GF-D8 (cell line): Measurements from ENCODE around the gene ZNF483.
"Not testable (repeated sequence)": the region's sequence is repeated elsewhere in the genome, so short reads cannot be mapped to it uniquely, and the experiment has no call there.

ENCODE experiments used
- DNase-seq: peaks from one replicate; lab custom pipeline; 2025; lab: John Stamatoyannopoulos, UW

ZNF483 gene

DNA sequence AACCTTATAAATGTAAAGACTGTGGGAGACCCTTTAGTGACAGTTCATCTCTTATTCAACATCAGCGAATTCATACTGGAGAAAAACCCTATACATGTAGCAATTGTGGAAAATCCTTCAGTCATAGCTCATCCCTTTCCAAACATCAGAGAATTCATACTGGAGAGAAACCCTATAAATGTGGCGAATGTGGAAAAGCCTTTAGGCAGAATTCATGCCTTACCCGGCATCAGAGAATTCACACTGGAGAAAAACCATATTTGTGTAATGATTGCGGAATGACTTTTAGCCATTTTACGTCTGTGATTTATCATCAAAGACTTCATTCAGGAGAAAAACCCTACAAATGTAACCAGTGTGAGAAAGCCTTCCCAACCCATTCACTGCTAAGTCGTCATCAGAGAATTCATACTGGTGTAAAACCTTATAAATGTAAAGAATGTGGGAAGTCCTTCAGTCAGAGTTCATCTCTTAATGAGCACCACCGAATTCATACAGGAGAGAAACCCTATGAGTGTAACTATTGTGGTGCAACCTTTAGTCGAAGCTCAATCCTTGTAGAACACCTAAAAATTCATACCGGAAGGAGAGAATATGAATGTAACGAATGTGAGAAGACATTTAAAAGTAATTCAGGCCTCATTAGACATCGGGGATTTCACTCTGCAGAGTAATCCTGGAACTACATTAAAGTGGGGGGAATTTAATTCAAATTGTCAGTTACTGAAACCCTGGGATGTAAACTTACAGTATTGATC, 17.7 kb downstream of the ZNF483 start:
- DNase-seq: no peak

DNA sequence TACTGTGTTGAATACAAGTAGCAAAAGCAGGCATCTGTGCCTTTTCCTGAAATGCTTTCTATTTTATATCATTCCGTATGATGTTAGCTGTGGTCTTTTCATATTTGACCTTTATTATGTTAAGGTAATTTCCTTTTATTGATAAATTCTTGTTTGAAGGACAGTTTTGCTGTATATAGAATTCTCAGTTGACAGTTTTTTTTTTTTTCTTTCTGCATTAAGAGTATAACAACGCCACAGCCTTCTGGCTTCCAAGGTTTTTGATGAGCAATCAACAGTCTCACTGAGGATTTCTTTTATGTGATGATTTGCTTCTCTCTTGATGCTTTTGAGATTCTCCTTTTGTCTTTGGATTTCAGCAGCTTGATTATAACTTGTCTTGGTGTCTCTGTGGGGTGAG, 23.6 kb downstream of the ZNF483 start:
- DNase-seq: no peak

DNA sequence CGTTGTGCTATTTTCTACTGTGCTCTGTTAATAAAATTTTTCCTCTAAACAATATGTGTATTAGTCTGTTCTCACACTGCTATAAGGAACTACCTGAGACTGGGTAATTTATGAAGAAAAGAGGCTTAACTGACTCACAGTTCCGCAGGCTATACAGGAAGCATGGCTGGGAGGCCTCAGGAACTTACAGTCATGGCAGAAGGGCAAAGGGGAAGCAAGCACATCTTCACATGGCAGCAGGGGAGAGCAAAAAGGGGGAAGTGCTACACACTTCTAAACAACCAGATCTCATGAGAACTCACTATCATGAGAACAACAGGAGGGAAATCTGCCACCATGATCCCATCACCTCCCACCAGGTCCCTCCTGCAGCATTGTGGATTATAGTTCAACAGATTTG, 30.4 kb downstream of the ZNF483 start:
- DNase-seq: not testable (repeated sequence)

DNA sequence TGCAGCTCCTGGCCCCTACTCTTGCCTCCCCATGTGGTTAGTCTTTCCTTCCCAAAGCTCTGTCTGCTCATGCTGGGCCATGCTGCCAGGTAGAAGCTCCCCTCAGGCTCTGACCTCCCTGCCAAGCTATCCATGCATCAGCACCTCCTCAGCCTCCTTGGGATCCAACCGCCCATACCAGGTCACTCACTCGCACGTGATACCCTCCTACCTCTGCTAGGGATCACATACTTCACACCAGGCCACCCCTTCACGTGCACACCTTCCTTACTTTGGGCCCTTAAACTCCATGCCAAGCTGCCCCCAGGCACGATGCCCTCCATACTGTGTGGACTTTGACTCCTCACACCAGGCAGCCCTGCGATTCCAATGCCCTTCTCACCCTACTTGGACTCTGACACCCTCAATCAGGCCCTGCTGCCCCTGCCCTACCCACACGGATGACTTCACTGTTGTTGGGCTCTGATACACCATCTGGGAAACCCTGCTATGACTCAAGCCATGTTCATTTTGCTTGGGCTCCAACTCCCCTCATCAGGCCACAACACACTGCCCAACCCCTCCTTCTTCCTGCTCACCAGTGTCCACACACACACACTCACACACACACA, 34.1 kb downstream of the ZNF483 start:
- no peak for DNase-seq

DNA sequence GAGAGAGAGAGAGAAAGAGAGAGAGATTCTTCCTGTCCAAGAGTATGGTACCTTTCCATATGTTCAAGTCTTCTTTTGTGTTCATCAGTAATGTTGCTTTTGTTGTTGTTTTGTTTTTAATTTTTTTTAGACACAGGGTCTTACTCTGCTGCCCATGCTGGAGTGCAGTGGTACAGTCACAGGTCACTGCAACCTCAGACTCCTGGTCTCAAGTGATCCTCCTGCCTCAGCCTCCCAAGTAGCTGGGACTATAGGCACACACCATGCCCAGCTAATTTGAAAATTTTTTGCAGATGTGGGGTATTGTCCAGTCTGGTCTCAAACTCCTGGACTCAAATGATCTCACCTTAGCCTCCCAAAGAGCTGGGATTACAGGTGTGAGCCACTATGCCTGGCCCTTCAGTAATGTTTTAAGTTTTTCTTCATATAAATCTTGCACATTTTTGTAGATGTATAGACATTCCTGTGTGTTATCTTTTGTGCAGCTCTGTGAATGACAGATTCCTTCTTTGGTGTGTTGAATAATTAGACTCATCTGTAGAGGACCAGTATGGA, 36.3 kb downstream of the ZNF483 start:
- DNase-seq: no peak

DNA sequence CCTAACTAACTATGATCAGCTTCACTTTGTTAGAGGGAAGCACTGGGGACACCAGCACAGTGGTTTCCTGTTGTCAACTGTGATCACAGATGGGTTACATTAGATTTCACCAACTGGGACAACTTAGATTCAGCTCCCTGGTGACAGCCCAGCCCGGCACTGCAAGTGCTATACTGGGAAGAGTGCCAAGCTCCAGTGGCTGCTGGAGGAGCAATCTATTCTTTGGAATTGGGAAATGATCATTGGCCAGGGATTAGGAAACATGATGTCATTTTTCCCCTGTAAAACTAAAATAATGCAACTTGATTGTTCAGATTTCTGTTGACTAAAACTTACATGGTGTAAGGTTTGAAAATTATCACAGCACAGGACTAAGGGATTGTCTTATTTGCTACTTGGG, 41.3 kb downstream of the ZNF483 start:
- DNase-seq: no peak

DNA sequence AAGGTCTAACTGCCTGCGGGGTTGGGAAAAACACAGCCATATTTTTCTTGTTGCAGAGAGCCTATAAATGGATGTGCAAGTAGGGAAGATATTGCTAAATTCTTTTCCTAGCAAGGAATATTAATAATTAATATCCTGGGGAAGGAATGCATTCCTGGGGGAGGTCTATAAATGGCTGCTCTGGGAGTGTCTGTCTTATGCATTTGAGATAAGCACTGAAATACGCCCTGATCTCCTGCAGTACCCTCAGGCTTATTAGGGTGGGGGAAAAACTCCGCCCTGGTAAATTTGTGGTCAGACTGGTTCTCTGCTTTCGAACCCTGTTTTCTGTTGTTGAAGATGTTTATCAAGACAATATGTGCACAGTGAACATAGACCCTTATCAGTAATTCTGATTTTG, 43.1 kb downstream of the ZNF483 start:
- not testable (repeated sequence) for DNase-seq

DNA sequence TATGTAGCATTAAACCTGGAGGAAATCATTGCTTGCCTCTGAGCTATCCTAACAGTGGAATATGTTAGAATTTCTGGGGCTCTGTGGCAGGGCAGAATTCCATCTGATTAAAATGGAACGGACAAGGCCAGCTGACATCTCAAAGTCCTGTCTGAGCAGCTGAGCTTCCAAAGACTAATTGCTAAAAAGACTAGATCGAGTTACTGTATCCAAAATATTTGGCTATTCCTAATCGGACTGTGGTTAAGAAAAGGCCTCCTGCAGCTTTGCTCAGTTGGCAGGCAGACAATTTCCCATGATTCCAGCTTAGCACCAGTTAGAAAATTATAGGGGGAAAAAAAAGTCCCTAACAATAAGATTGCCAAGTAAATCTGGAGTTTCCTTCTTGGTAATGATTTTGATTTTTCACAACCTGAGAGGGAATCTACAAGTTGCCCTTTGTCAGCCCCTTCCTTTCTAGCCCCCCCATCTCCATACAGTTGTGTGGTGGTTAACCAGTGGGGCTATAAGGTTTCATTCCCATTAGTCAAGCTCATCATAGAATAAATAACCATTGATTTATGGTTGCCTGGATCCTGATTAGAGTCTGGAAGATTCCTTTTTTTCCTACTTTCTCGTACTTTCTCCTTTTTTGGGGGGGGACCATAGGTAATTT, 48.1 kb downstream of the ZNF483 start:
- DNase-seq: no peak

DNA sequence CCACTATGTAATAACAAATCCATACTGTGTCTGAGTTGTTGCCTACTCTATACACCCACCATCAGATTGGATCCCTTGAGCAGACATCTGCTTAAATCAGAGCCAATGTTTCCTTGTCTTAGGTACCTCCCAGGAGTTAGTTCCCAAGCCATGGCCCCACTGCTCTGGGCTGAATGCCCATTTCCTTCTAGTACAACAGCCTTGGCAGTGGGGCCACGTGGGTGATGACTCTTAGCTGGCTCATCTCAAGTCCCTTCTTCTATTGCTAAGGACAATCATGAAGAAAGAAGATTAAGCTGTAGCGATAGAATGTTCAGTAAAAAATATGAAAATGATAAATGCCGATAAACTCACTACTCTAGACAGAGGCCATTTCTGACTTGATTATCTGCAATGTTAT, 57.9 kb downstream of the ZNF483 start:
- DNase-seq: no peak

DNA sequence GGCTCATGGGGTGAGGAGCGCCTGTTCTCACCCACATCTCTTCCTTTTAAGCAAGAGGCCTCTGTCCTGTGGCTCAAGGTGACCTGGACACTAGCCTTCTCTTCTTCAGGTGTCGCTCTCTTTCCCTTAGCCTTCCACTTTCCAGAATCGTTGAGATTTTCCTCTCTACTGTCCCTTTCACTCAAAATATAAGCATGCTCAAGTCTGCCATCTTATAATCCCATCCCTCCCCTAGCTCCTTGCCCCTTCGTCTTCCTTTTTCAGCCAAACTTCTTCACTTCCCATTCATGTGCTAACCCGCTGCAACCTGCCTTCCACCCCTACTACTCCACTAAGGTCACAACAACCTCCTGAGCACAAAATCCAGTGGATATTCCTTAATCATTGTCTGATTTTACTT, 61.4 kb downstream of the ZNF483 start:
- DNase-seq: no peak

DNA sequence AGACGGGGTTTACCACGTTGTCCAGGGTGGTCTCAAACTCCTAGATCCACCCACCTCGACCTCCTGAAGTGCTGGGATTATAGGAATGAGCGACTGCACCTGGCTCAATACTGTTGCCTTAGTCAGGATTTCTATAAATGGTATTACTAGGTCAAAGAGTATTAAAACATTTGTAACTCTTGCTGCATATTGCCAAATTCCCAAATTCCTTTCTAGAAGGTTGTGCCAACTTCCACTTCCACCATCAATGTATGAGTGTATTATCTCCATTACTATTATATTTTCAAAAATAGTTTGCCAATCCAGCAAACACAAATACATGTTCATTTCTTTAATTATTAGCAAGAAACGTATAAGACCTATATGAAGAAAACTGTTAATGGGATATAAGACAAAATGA, 63.9 kb downstream of the ZNF483 start:
- DNase-seq: no peak

DNA sequence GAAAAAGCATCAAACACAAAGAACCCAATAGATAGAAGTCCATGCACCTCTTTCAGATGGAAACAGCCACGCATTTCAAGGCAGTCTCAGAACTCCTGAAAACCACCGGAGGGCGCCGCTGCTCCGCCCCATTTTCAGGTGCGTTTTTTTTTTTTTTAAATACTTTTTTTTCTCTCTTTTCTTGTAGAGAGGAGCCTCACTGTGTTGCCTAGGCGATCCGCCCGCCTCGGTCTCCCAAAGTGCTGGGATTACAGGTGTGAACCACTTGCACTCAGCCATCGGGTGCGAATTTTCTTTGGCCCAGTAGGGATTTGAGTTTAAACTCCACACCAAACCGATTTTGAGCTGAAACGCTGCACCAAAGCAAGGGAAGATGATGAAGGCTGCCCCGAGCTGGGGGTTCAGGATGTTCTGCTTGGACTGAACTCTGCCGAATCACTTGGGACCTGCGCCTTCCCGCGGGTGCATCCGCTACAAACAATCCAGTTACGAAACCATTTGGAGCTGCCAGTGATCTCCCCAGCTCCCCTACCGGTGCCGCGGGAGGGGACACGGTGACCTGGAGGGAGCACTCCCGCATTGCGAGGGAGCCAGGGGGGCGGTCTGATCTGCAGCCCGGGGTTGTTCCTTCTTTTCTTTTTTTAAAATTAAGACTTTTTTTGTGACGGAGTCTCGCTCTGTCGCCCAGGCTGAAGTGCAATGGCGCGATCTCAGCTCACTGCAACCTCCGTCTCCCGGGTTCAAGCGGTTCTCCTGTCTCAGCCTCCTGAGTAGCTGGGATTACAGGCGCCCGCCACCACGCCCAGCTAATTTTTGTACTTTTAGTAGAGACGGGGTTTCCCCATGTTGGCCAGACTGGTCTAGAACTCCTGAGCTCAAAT, 73.1 kb downstream of the ZNF483 start:
- peak; percentile 40 for DNase-seq

DNA sequence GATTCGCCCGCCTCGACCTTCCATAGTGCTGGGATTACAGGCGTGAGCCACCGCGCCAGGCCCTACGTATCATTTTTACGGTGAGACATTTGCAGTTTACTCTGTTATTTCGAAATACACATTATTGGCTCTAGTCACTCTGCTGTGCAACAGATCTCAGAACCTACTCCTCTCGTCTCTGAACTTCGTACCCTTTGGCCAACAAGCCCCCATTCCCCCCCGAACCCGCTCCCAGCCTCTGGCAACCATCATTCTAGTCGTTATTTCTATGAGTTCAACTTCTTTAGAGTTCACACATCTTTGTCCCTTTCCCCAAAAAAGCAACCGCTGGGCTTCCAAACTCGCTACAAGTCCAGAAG, 73.7 kb downstream of the ZNF483 start:
- no peak for DNase-seq

DNA sequence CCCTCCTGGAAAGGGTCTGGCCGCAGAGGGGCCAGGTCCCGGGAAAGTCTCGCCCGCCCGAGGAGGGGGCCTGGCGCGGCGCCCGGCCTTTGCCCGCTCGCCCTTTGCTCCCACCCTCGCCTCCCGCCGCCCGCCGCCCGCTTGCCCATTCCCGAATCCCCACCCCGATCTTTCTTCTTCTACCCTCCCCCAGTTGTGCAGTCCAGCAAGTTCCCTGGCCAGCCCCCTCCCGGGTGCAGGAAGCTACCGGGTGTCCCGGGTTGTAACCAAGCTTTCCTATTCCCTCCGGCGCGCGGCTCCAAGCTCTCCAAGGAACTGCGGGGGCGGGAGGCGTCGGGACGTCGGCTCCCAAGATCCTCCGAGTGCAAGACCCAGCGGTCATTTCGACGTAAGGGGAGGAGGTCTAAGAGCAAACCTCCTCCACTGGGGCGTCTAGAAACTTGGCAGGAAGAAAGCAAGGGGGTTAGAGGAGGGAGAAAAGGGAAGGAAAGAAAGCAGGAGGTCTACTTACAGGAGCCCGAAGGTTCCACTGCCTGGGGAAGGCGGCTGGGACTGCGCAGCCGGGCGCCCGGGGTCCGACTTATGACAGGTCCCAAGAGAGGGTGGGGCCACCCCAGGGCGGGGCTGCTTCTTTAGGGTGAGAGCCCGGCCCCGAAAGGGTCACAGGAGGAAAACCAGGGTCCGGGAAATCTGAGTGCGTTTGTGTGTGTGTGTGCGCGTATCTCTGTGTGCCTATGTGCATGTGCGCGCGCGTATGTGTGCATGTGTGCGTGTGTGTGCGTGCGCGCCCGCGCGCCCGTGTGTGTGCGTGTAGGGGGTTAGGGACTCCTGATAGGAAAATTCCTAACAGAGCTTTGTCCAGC, 74.3 kb downstream of the ZNF483 start, which contains the start of gene PTGR1:
PTGR1 (minus strand) TSS at position 556 of the 863 bp plus-strand sequence. CDS start 2,225 bp downstream, outside the sequence.
- DNase-seq: no peak

DNA sequence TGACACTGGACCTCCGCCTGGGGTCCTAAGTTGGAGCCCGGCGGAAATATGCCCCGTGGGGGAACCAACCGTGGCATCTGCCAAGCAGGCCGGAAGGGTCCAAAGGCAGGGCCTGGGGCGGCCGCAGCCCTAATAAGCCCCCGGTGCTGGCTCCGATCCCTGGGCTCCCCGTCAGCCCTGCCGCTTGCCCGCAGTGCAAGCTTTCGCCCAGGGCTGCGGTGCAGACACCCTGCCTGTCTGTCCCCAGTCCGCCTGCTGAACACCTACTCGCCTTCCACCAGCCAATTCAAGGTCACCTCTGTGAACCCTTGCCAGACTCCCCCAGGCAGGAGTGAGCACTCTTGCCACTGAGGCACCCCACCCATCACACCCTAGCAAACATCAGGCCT, 75.0 kb downstream of the ZNF483 start:
- no peak for DNase-seq

DNA sequence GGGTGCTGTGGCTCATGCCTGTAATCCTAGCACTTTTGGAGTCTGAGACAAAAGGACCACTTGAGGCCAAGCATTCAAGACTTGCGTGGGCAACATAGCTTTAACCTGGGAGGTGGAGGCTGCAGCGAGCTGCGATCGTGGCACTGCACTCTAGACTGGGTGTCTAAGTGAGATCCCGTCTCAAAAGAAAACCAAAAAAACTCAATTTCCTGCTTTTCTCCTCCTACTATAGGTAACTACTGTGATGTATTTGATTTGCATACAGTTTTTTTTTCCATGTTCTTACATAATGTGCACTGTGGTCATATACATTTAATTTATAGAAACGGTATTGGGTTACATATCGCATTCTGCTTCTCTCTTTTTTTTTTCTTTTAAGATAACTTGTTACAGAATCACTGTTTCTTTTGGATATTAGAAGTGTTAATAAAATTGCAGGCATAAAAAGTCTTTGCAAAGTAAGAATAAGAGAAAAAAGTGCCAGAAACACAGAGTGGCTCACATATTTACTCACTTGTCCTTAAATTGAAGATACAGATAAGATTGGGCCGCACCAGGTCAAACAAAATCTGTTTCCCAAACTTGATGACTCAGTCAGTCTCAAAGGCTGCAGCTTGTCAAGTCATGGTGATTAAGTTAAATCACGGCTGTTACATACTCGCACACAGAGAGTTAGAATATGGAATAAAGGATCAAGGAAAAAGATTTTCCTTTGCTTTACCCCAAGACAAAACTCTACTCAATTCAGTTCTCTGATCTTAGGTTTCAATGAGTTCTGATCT, 76.4 kb downstream of the ZNF483 start:
- no peak for DNase-seq

DNA sequence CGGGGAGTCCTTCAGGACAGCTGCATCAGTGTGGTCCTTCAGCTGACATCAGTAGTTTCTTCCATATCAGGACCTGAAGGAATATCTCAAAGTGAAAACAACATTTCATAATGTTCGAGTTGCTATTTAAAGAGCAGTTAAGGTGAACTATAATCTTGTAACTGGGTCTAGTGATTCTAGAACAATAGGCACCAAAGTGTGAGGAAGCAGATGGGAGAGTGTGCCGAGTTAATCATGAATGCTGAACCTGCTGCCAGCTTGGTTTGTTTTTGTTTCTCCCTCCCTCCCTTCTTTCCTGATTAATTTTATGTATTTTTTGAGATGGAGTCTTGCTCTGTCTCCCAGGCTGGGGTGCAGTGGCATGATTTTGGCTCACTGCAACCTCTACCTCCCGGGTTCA, 78.1 kb downstream of the ZNF483 start:
- no peak for DNase-seq

DNA sequence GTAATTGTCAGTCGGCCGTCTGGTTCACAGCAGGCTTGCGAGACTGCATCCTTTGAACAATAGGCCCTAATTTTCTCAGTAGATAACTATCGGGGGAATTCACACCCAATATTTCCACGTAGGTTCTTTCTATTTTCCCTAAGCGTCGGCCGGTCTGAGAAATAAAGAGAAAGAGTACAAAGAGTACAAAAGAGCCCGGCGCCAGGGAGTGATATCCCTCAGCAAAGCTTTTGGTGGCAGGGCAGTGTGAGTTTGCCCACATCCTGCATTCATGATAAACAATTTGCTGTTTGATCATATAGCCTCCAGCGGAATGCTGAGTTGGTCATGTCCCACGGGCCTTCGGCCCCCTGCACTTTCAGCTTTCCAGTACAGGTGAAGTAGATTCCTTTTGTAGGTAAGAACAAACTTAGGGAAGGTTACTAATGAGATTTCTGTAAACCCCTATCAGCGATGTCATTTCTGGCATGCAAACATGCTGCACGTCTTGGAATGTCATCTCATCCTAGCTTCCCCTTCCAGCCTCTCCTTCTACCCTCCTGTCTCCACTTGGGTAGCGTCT, 79.2 kb downstream of the ZNF483 start:
- no peak for DNase-seq

DNA sequence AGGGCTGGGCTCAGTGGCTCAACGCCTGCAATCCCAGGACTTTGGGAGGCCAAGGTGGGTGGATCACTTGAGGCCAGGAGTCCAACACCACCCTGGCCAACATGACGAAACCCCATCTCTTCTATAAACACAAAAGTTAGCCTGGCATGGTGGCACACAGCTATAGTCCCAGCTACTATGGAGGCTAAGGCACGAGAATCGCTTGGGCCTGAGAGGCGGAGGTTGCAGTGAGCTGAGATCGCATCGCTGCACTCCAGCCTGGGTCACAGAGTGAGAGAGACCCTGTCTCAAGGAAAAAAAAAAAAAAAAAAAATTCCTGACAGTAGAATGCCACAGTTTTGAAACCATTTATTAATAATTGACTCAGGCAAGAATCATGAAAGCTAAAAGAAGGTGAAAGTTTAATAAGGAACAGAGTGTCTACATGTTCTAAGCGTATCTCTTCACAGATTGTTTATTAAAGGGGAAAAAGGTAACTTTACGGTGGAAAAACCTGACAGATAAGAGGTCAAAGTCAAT, 80.1 kb downstream of the ZNF483 start:
- DNase-seq: no peak

DNA sequence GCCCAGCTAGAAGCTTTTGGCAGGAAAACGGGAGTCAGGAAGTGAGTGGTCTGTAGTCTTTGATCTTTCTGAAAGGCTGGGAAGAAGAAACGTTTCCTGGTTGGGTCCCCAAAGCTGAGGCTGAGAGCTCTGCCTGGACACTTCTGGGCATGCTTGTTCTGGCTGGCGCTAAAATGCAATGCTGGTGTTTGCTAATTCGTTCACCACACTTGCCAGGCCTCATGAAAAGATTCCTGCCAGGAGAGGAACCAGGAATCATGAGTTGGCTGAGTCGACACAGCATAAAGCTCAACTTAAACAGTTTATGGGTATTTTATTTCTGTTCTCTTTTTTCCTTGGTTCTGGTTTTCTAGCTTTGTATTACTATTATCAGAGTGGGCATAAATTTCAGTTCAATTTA, 85.2 kb downstream of the ZNF483 start:
- DNase-seq: no peak
